Endothelial cell of umbilical vein (primary cell): ENCODE data around the gene TTC9. TPM values are rescaled to one million over a fixed set of nuclear protein-coding genes. Genes with fewer than 3 reads are reported as not detected.

Experiments used
- BruUV-seq: library from RNA; stranded (reverse); fragments of 400-500 nt; replicated peaks from 2 replicates; lab custom pipeline; 2021; lab: Mats Ljungman, UMichigan
- CTCF ChIA-PET: fragments of 300-600, 350-600 bp; sonication (Branson Sonifier 250); formaldehyde crosslinking; loops from one replicate; lab custom pipeline; 2021; ENCODE audit warnings: antibody characterized with exemption, inconsistent platforms; lab: Charles Lee
- POLR2A ChIA-PET: fragments of 300-600, 350-600 bp; sonication (Branson Sonifier 250); formaldehyde crosslinking; loops from one replicate; lab custom pipeline; 2021; ENCODE audit warnings: antibody characterized with exemption, inconsistent platforms; lab: Charles Lee
- DNase-seq: peaks from one replicate; pipeline ENCODE4 v3.0.0-alpha.2; 2011; ENCODE audit warnings: low read depth, low spot score
- FAIRE-seq: peaks from 2 replicates; lab custom pipeline; 2011; peaks lifted over from hg19 to GRCh38; lab: Jason Lieb, UNC
- H2AFZ ChIP-seq: 2 replicates; pipeline ENCODE4 v1.6.0; 2012; ENCODE audit warnings: low read depth, low read length, control low read depth, inconsistent platforms
- H3K27ac ChIP-seq: 2 replicates; pipeline ENCODE4 v1.5.1; 2011; ENCODE audit warnings: low read depth, mild to moderate bottlenecking, control low read depth, low read length, moderate library complexity; ENCODE audit not compliant: insufficient read depth
- H3K27me3 ChIP-seq, 2 experiments: 2 replicates each; pipeline versions ENCODE4 v1.6.0 to v1.6.1; 2011; ENCODE audit warnings: low read length in 2 of 2, mixed read lengths in 1 of 2; ENCODE audit not compliant: control insufficient read depth in 2 of 2, insufficient read depth in 2 of 2
- H3K36me3 ChIP-seq, 2 experiments: 2 replicates in 1 of 2; 3 replicates in 1 of 2; pipeline ENCODE4 v1.5.1; 2011; ENCODE audit warnings: low read length in 2 of 2, mild to moderate bottlenecking in 1 of 2, moderate library complexity in 1 of 2; ENCODE audit not compliant: control insufficient read depth in 2 of 2, insufficient read depth in 2 of 2; ENCODE audit errors: extremely low read depth in 1 of 2
- H3K4me1 ChIP-seq: 3 replicates; pipeline ENCODE4 v1.5.1; 2011; ENCODE audit warnings: mild to moderate bottlenecking, low read length; ENCODE audit not compliant: control insufficient read depth, insufficient read depth; ENCODE audit errors: extremely low read depth
- H3K4me2 ChIP-seq: 2 replicates; pipeline ENCODE4 v1.6.1; 2011; ENCODE audit warnings: low read length, control low read depth, mixed read lengths; ENCODE audit not compliant: insufficient read depth
- H3K4me3 ChIP-seq, 3 experiments: fragments of 200-600 bp in 1 of 3; sonication (generic), shearing (Covaris generic) in 1 of 3; replicated peaks in 1 of 3; 2 replicates each; pipeline ENCODE4 v1.5.1; 2011 to 2016; ENCODE audit warnings: control low read depth in 3 of 3, low read length in 3 of 3, mild to moderate bottlenecking in 2 of 3, inconsistent platforms in 1 of 3, low read depth in 1 of 3, moderate library complexity in 1 of 3; ENCODE audit not compliant: insufficient read depth in 1 of 3
- H3K79me2 ChIP-seq: 2 replicates; pipeline ENCODE4 v1.6.0; 2012; ENCODE audit warnings: low read length, inconsistent platforms; ENCODE audit not compliant: control insufficient read depth, insufficient read depth
- H3K9ac ChIP-seq: replicated peaks from 2 replicates; pipeline ENCODE3; 2011; ENCODE audit warnings: low read length, control low read depth; ENCODE audit not compliant: insufficient read depth; ENCODE audit errors: extremely low read depth
- H3K9me1 ChIP-seq: replicated peaks from 3 replicates; pipeline ENCODE4 v1.6.0; 2011; ENCODE audit warnings: mild to moderate bottlenecking, low read length; ENCODE audit not compliant: control insufficient read depth, insufficient read depth; ENCODE audit errors: extremely low read depth
- H3K9me3 ChIP-seq: replicated peaks from 2 replicates; pipeline ENCODE4 v1.5.1; 2012; ENCODE audit warnings: low read length, inconsistent platforms; ENCODE audit not compliant: control insufficient read depth, insufficient read depth
- H4K20me1 ChIP-seq: replicated peaks from 2 replicates; pipeline ENCODE3; 2011; ENCODE audit warnings: mild to moderate bottlenecking, low read length; ENCODE audit not compliant: control insufficient read depth, insufficient read depth; ENCODE audit errors: extremely low read depth
- EZH2 ChIP-seq: IDR thresholded peaks from 2 replicates; pipeline ENCODE4 v1.6.1; 2012; ENCODE audit warnings: borderline replicate concordance, low read depth, mild to moderate bottlenecking, moderate library complexity, low read length, inconsistent platforms; ENCODE audit not compliant: severe bottlenecking
- FOS ChIP-seq: IDR thresholded peaks from 2 replicates; pipeline ENCODE4 v1.6.1; 2011; ENCODE audit warnings: mild to moderate bottlenecking, low read length, moderate library complexity, borderline replicate concordance; ENCODE audit not compliant: insufficient read depth
- GATA2 ChIP-seq: IDR thresholded peaks from 2 replicates; pipeline ENCODE4 v1.7.0; 2011; ENCODE audit warnings: low read depth, mild to moderate bottlenecking, moderate library complexity, mixed read lengths, low read length; ENCODE audit not compliant: insufficient read length, insufficient read depth
- JUN ChIP-seq: IDR thresholded peaks from 2 replicates; pipeline ENCODE4 v1.6.1; 2011; ENCODE audit warnings: borderline replicate concordance, low read depth; ENCODE audit not compliant: insufficient read length, insufficient read depth
- MYC ChIP-seq: IDR thresholded peaks from one replicate; pipeline ENCODE4 v1.6.1; 2011; ENCODE audit warnings: mild to moderate bottlenecking, low read depth, low read length
- POLR2A ChIP-seq: IDR thresholded peaks from 2 replicates; pipeline ENCODE4 v1.6.1; 2012; ENCODE audit warnings: low read depth, mild to moderate bottlenecking, control low read depth, low read length
- POLR2AphosphoS5 ChIP-seq: IDR thresholded peaks from 2 replicates; pipeline ENCODE4 v1.6.1; 2012; ENCODE audit warnings: low read depth, mild to moderate bottlenecking, control low read depth, low read length, moderate library complexity; ENCODE audit not compliant: insufficient read depth
- dilution Hi-C: fragments of 300-500 bp; cut with MboI; formaldehyde crosslinking; loops from one replicate; pipeline ENCODE4 v1.15.0; 2019; ENCODE audit warnings: low sequenced_read_pairs; ENCODE audit not compliant: extremely low pct_ligation_motif_present
- intact Hi-C: fragments of 100-400 bp; cut with micrococcal nuclease; formaldehyde crosslinking; loops from one replicate; pipeline ENCODE4 v1.10.0; 2022
- polyA plus RNA-seq, 4 experiments: library from polyadenylated mRNA; depleted of rRNA in 3 of 4; stranded (reverse) in 3 of 4; unstranded in 1 of 4; fragments of >200 nt; gene quantifications; 2 replicates each; pipeline versions ENCODE4 v1.2.1 to v1.2.3, GENCODE V29; 2011 to 2012; ENCODE audit warnings: missing spikeins in 1 of 4
- total RNA-seq: library from RNA; stranded (reverse); gene quantifications from 2 replicates; pipeline ENCODE4 v1.2.3, GENCODE V29; 2021
- TF ChIP-seq, protein P1 (sequence below): IDR thresholded peaks from 2 replicates; pipeline ENCODE4 v1.6.1; 2011; ENCODE audit not compliant: insufficient read depth, insufficient read length
- TF ChIP-seq, protein P2 (sequence below), 2 donors: IDR thresholded peaks; 1 replicate in 1 of 2; 2 replicates in 1 of 2; pipeline ENCODE4 v1.5.1; 2011; ENCODE audit warnings: low read length in 2 of 2, mild to moderate bottlenecking in 2 of 2, moderate library complexity in 2 of 2, control low read depth in 1 of 2, inconsistent platforms in 1 of 2, low read depth in 1 of 2; ENCODE audit not compliant: insufficient read depth in 1 of 2; ENCODE audit errors: extremely low read depth in 1 of 2

Gene TTC9
- total and polyA plus RNA-seq, 2 donors (not counting 3 experiments of a cell fraction or from before 2014, with no cell fraction given): 0.06 TPM; not detected in 1

DNA sequence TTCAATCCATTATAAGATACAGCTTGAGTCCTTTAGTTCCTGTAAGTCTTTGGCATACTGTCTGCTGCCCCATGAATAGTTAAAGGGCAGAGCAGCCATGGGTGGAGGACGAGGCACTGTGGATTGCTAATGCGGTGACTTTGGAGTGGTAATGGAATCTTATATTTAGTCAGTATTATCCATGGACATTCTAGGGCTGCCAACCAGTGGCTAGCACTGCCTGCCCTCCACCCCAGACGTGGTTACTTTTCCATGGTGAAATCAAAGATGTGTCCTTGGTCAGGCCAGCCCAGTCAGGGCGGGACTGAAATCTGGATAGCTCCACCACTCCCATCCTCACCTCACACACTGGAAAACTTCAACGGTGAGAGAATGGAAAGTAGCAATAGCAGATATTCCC, 2.3 kb downstream of the TTC9 start:
- Histone ChIP-seq H4K20me1 (no peaks in the 10 kb centered on the region), H3K9ac (no peak overlapping the region), H3K79me2 (no peaks in the 10 kb centered on the region), H3K9me3 (no peaks in the 10 kb centered on the region), H3K9me1 (no peaks in the 10 kb centered on the region), H3K36me3 (no peaks in the 10 kb centered on the region), H2AFZ (no peak overlapping the region), H3K27ac (no peak overlapping the region), H3K4me2 (no peak overlapping the region), H3K4me1 (no peaks in the 10 kb centered on the region), H3K4me3 (no peak overlapping the region), H3K27me3 (peaks cover 34 to 39% of the 10 kb centered on the region in 2 experiments)
- ChIA-PET POLR2A (no interaction called here), CTCF (no interaction called here)
- dilution Hi-C loops (no loop called here), intact Hi-C loops (loop anchor here (5.0 kb wide), 1 partner anchor 68 kb away; no protein-coding TSS in a partner anchor)
- FAIRE-seq (no peak), DNase-seq (no peak)
- BruUV-seq: no TSS peak
- no peak for TF ChIP-seq JUN
- TF ChIP-seq EZH2: no peak
- no peak for TF ChIP-seq FOS
- TF ChIP-seq, protein P1, sequence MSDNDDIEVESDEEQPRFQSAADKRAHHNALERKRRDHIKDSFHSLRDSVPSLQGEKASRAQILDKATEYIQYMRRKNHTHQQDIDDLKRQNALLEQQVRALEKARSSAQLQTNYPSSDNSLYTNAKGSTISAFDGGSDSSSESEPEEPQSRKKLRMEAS: no peak
- no peak for TF ChIP-seq POLR2AphosphoS5
- TF ChIP-seq POLR2A: no peak
- no peak for TF ChIP-seq MYC
- TF ChIP-seq, protein P2, sequence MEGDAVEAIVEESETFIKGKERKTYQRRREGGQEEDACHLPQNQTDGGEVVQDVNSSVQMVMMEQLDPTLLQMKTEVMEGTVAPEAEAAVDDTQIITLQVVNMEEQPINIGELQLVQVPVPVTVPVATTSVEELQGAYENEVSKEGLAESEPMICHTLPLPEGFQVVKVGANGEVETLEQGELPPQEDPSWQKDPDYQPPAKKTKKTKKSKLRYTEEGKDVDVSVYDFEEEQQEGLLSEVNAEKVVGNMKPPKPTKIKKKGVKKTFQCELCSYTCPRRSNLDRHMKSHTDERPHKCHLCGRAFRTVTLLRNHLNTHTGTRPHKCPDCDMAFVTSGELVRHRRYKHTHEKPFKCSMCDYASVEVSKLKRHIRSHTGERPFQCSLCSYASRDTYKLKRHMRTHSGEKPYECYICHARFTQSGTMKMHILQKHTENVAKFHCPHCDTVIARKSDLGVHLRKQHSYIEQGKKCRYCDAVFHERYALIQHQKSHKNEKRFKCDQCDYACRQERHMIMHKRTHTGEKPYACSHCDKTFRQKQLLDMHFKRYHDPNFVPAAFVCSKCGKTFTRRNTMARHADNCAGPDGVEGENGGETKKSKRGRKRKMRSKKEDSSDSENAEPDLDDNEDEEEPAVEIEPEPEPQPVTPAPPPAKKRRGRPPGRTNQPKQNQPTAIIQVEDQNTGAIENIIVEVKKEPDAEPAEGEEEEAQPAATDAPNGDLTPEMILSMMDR (IDR thresholded peaks at IDR 0.05; ENCODE audit: extremely low read depth in 1 of 2, insufficient read depth in 1 of 2, low read depth in 1 of 2, low read length in 2 of 2): no peak
- TF ChIP-seq GATA2: no peak
